Natural killer cell treated with Interleukin-12 subunit alpha and Interleukin-12 subunit beta and Interleukin-15 and Interleukin-18, amount 100 ng/mL, for 72 hours (primary cell): ENCODE measurements around the gene ZHX3. TPM values are rescaled to one million over a fixed set of nuclear protein-coding genes. Genes with fewer than 3 reads are reported as not detected.

ENCODE experiments used
- ATAC-seq, 2 donors: fragments of 150-1000 bp; cut with Tn5 transposase in 1 of 2; sonication (Bioruptor Pico), chemical (Tn5 transposase) in 1 of 2; 2 replicates each; pipeline ENCODE4 v1.10.0; 2021
- DNase-seq: peaks from one replicate; pipeline ENCODE4 v3.0.0; 2022; ENCODE audit warnings: low spot score
- H3K27ac Mint-ChIP-seq, 2 donors: 1 replicate in 1 of 2; 2 replicates in 1 of 2; pipeline ENCODE4 v1.8.0; 2022; ENCODE audit warnings: mixed read lengths in 2 of 2, mild to moderate bottlenecking in 1 of 2, moderate library complexity in 1 of 2
- H3K27me3 Mint-ChIP-seq, 2 donors: 1 replicate in 1 of 2; 2 replicates in 1 of 2; pipeline ENCODE4 v1.8.0; 2022; ENCODE audit warnings: mixed read lengths in 2 of 2
- H3K36me3 Mint-ChIP-seq: one replicate; pipeline ENCODE4 v1.8.0; 2022; ENCODE audit warnings: mixed read lengths
- H3K4me1 Mint-ChIP-seq, 2 donors: 1 replicate in 1 of 2; 2 replicates in 1 of 2; pipeline ENCODE4 v1.8.0; 2022; ENCODE audit warnings: low read depth in 2 of 2, mixed read lengths in 2 of 2, mild to moderate bottlenecking in 1 of 2
- H3K4me3 Mint-ChIP-seq: one replicate; pipeline ENCODE4 v1.8.0; 2022; ENCODE audit warnings: mixed read lengths
- H3K9me3 Mint-ChIP-seq: 2 replicates; pipeline ENCODE4 v1.8.0; 2022; ENCODE audit warnings: mixed read lengths
- total RNA-seq, 2 donors: library from RNA; stranded (reverse); gene quantifications; one replicate each; pipeline ENCODE4 v1.2.3, GENCODE V29; 2022

Gene ZHX3
- total RNA-seq, 2 donors from 2014 or later = 7.6 to 21.6 TPM

- Mint-ChIP-seq H3K36me3 (no peaks in the 10 kb centered on the region), H3K4me3 (no peak overlapping the region), H3K4me1 (peaks cover 0 to 5% of the 10 kb centered on the region in 2 donors), H3K27me3 (peaks cover 0 to 6% of the 10 kb centered on the region in 2 donors), H3K9me3 (no peaks in the 10 kb centered on the region), H3K27ac (peak overlapping the region in 1 of 2 donors; percentile 12)
- DNase-seq (no peak), ATAC-seq (no peak)
Observed at GRCh38 chr20:41221614-41222218, 95.8 kb downstream of the ZHX3 start.

- H3K4me3 Mint-ChIP-seq = no peak overlapping the region
- peaks cover 0 to 6% of the 10 kb centered on the region in 2 donors for H3K27me3 Mint-ChIP-seq
Observed at GRCh38 chr20:41219824-41220223, 97.7 kb downstream of the ZHX3 start.

GRCh38 chr20:41218466-41218865 lies 99.1 kb downstream of the ZHX3 start:
- Mint-ChIP-seq H3K36me3 (no peaks in the 10 kb centered on the region), H3K9me3 (no peaks in the 10 kb centered on the region), H3K4me1 (peaks cover 0 to 5% of the 10 kb centered on the region in 2 donors), H3K27ac (no peak overlapping the region), H3K27me3 (peaks cover 0 to 6% of the 10 kb centered on the region in 2 donors), H3K4me3 (no peak overlapping the region)
- ATAC-seq = no peak
- DNase-seq = no peak

More at GRCh38 chr20:41219824-41220223, 97.7 kb downstream of the ZHX3 start:
- Mint-ChIP-seq H3K36me3 (no peaks in the 10 kb centered on the region), H3K27ac (no peak overlapping the region), H3K4me1 (peaks cover 0 to 5% of the 10 kb centered on the region in 2 donors), H3K9me3 (no peaks in the 10 kb centered on the region)
- DNase-seq (no peak), ATAC-seq (no peak)

GRCh38 chr20:41217422-41217821 lies 100.1 kb downstream of the ZHX3 start:
- Mint-ChIP-seq H3K36me3 (no peaks in the 10 kb centered on the region), H3K27ac (no peak overlapping the region), H3K4me3 (no peak overlapping the region), H3K27me3 (peaks cover 0 to 6% of the 10 kb centered on the region in 2 donors), H3K4me1 (peaks cover 0 to 10% of the 10 kb centered on the region in 2 donors), H3K9me3 (no peaks in the 10 kb centered on the region)
- DNase-seq = no peak
- no peak for ATAC-seq

GRCh38 chr20:41214666-41215065 lies 102.9 kb downstream of the ZHX3 start:
- H3K4me3 Mint-ChIP-seq = no peak overlapping the region
- H3K27ac Mint-ChIP-seq = no peak overlapping the region
- no peak for DNase-seq
- H3K27me3 Mint-ChIP-seq = no peaks in the 10 kb centered on the region
- H3K4me1 Mint-ChIP-seq = peaks cover 0 to 5% of the 10 kb centered on the region in 2 donors
- ATAC-seq = no peak
- no peaks in the 10 kb centered on the region for H3K9me3 Mint-ChIP-seq
- no peaks in the 10 kb centered on the region for H3K36me3 Mint-ChIP-seq

- Mint-ChIP-seq H3K27ac (no peak overlapping the region), H3K9me3 (no peaks in the 10 kb centered on the region), H3K27me3 (no peaks in the 10 kb centered on the region), H3K4me1 (peaks cover 0 to 5% of the 10 kb centered on the region in 2 donors), H3K36me3 (no peaks in the 10 kb centered on the region), H3K4me3 (no peak overlapping the region)
- ATAC-seq (no peak), DNase-seq (no peak)
Observed at GRCh38 chr20:41214202-41214601, 103.3 kb downstream of the ZHX3 start.

GRCh38 chr20:41213150-41213820 lies 104.2 kb downstream of the ZHX3 start:
- no peak for DNase-seq
- Mint-ChIP-seq H3K27me3 (no peaks in the 10 kb centered on the region), H3K4me1 (peaks cover 0 to 5% of the 10 kb centered on the region in 2 donors), H3K27ac (no peak overlapping the region), H3K4me3 (no peak overlapping the region), H3K36me3 (no peaks in the 10 kb centered on the region), H3K9me3 (no peaks in the 10 kb centered on the region)
- ATAC-seq = no peak

GRCh38 chr20:41205313-41205712 lies 112.2 kb downstream of the ZHX3 start:
- no peak overlapping the region for H3K27ac Mint-ChIP-seq
- no peak for DNase-seq
- H3K4me3 Mint-ChIP-seq = no peak overlapping the region
- peaks cover 0 to 12% of the 10 kb centered on the region in 2 donors for H3K27me3 Mint-ChIP-seq
- no peaks in the 10 kb centered on the region for H3K9me3 Mint-ChIP-seq
- peaks cover 0 to 5% of the 10 kb centered on the region in 2 donors for H3K4me1 Mint-ChIP-seq
- peaks cover 5% of the 10 kb centered on the region for H3K36me3 Mint-ChIP-seq
- ATAC-seq = no peak

- H3K4me1 Mint-ChIP-seq = peaks cover 0 to 5% of the 10 kb centered on the region in 2 donors
- H3K27ac Mint-ChIP-seq = no peak overlapping the region
- peaks cover 0 to 12% of the 10 kb centered on the region in 2 donors for H3K27me3 Mint-ChIP-seq
- H3K4me3 Mint-ChIP-seq = no peak overlapping the region
- H3K9me3 Mint-ChIP-seq = no peaks in the 10 kb centered on the region
- peaks cover 5% of the 10 kb centered on the region for H3K36me3 Mint-ChIP-seq
- ATAC-seq (no peak), DNase-seq (no peak)
Observed at GRCh38 chr20:41204304-41205265, 112.9 kb downstream of the ZHX3 start.

- Mint-ChIP-seq H3K27ac (no peak overlapping the region), H3K4me1 (peaks cover 0 to 5% of the 10 kb centered on the region in 2 donors), H3K9me3 (no peaks in the 10 kb centered on the region), H3K36me3 (peaks cover 12% of the 10 kb centered on the region), H3K27me3 (peaks cover 0 to 12% of the 10 kb centered on the region in 2 donors), H3K4me3 (no peak overlapping the region)
- no peak for DNase-seq
- no peak for ATAC-seq
Observed at GRCh38 chr20:41203660-41204059, 113.9 kb downstream of the ZHX3 start.

- peaks cover 0 to 8% of the 10 kb centered on the region in 2 donors for H3K27me3 Mint-ChIP-seq
Observed at GRCh38 chr20:41202426-41202825, 115.1 kb downstream of the ZHX3 start.

GRCh38 chr20:41201760-41202159 lies 115.8 kb downstream of the ZHX3 start:
- peaks cover 0 to 7% of the 10 kb centered on the region in 2 donors for H3K27me3 Mint-ChIP-seq
- no peak overlapping the region for H3K27ac Mint-ChIP-seq
- H3K36me3 Mint-ChIP-seq = peaks cover 17% of the 10 kb centered on the region
- ATAC-seq = no peak
- H3K4me1 Mint-ChIP-seq = peaks cover 1% of the 10 kb centered on the region in 2 donors
- no peak for DNase-seq
- no peak overlapping the region for H3K4me3 Mint-ChIP-seq
- no peaks in the 10 kb centered on the region for H3K9me3 Mint-ChIP-seq

More at GRCh38 chr20:41202426-41202825, 115.1 kb downstream of the ZHX3 start:
- DNase-seq = no peak
- H3K4me3 Mint-ChIP-seq = no peak overlapping the region
- H3K9me3 Mint-ChIP-seq = no peaks in the 10 kb centered on the region
- H3K27ac Mint-ChIP-seq = no peak overlapping the region
- peaks cover 0 to 2% of the 10 kb centered on the region in 2 donors for H3K4me1 Mint-ChIP-seq
- peaks cover 17% of the 10 kb centered on the region for H3K36me3 Mint-ChIP-seq
- no peak for ATAC-seq

GRCh38 chr20:41200446-41201202 lies 116.9 kb downstream of the ZHX3 start:
- Mint-ChIP-seq H3K4me3 (no peak overlapping the region), H3K27ac (no peak overlapping the region), H3K4me1 (peaks cover 2 to 5% of the 10 kb centered on the region in 2 donors), H3K9me3 (no peaks in the 10 kb centered on the region), H3K36me3 (peaks cover 17% of the 10 kb centered on the region), H3K27me3 (no peaks in the 10 kb centered on the region)
- ATAC-seq = no peak
- DNase-seq = no peak
